ENCODE measurements around the gene TSPAN5. TPM values are rescaled to one million over a fixed set of nuclear protein-coding genes. Genes with fewer than 3 reads are reported as not detected.

TSPAN5 gene
- polyA plus RNA-seq, 1 of the 3 experiments (the other 2 are of a cell fraction) = 38.6 TPM

DNA sequence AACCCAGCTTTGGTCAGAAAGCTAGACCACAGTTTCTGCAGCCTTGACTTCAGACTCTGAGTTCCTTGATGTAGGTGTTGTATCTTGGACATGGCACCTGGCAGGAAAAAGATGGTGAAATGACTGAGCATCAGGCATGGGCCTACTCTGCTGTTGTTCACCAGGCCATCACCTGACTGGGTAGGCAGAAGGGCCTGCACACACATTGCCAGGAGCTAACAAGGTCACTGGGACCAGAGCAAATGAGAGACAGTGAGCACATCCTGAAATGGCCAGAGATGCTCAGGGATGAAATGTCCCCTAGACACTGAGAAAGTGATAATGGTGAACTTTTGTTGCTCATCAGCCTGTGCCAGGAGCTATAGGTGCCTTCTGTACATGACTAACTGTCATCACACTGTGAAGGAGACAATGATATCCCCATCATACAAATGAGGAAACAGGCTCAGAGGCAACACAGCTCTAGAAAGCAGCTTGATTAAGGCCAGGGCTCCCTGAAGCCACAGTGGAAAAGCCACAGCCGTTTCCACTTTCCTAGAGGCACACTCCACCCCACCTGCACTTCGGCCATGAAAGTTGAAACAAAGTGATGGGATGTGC is 128.3 kb downstream of the TSPAN5 start (continued):
- TF ChIP-seq, protein P1, sequence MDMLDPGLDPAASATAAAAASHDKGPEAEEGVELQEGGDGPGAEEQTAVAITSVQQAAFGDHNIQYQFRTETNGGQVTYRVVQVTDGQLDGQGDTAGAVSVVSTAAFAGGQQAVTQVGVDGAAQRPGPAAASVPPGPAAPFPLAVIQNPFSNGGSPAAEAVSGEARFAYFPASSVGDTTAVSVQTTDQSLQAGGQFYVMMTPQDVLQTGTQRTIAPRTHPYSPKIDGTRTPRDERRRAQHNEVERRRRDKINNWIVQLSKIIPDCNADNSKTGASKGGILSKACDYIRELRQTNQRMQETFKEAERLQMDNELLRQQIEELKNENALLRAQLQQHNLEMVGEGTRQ (IDR thresholded peaks at IDR 0.05; ENCODE audit: borderline replicate concordance, low read depth, low read length) = no peak

DNA sequence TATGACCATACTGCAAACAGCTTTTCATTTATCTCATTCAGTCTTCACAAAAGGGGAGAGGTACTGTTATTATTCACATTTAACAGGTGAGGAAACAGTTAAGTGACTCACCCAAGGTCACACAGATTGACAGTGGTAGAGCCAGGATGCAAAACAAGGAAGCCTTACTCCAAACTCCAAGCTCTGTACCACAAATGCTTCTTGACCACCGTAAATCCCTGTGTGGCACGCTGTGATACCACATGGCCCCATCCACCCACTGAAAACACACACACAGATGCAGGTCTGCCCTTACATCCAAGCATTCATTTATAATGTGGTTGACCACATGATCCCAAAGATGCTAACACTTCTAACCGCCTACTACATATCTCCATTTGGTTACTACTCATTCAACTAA is 129.5 kb downstream of the TSPAN5 start:
- no peak overlapping the region for H2AFZ ChIP-seq (ENCODE audit: low read depth)
- no peak overlapping the region for H3K9ac ChIP-seq
- no peaks in the 10 kb centered on the region for H3K36me3 ChIP-seq (replicated peaks in 1 of 2; ENCODE audit: control insufficient read depth in 1 of 2, insufficient read depth in 2 of 2, low read length in 1 of 2)
- H3K27me3 ChIP-seq (ENCODE audit: insufficient read depth) = no peaks in the 10 kb centered on the region
- H3K4me1 ChIP-seq (ENCODE audit: control insufficient read depth in 1 of 2, insufficient read depth in 2 of 2, low read depth in 1 of 2, low read length in 1 of 2) = peaks cover 8 to 20% of the 10 kb centered on the region in 2 experiments
- 100% methylated on average over 3 of the region's 3 CpGs for WGBS (ENCODE audit: low lambda C conversion rate)
- H3K9me3 ChIP-seq = no peaks in the 10 kb centered on the region
- H3F3A ChIP-seq (replicated peaks; ENCODE audit: insufficient read depth) = peaks cover 14% of the 10 kb centered on the region
- no peaks in the 10 kb centered on the region for H3K9me2 ChIP-seq
- CTCF ChIA-PET = interaction anchor here (0.6 to 3.3 kb wide), 3 partner anchors 10 to 400 kb away, joined by 4 to 13 read pairs (median 4); partner anchors contain the start of gene EIF4E
- H4K20me1 ChIP-seq (ENCODE audit: insufficient read depth) = no peaks in the 10 kb centered on the region
- POLR2A ChIA-PET = no interaction called here
- H3K4me3 ChIP-seq (ENCODE audit: low read depth in 2 of 2, low read length in 1 of 2) = no peak overlapping the region
- H3K27ac ChIP-seq (ENCODE audit: low read depth in 2 of 2, low read length in 1 of 2) = no peak overlapping the region
- H3K4me2 ChIP-seq = no peak overlapping the region
- no peak for DNase-seq
- H3K79me2 ChIP-seq (ENCODE audit: insufficient read depth) = peaks cover 88% of the 10 kb centered on the region
- TF ChIP-seq TAF1 (IDR thresholded peaks at IDR 0.05; ENCODE audit: borderline replicate concordance, low read depth, low read length) (no peak), JUND (IDR thresholded peaks at IDR 0.05) (no peak), NRF1 (IDR thresholded peaks at IDR 0.05; ENCODE audit: low read depth, low read length) (no peak), TEAD4 (IDR thresholded peaks at IDR 0.05; ENCODE audit: borderline replicate concordance, insufficient read depth) (no peak), TCF12 (IDR thresholded peaks at IDR 0.05) (no peak), SMC3 (IDR thresholded peaks at IDR 0.05; ENCODE audit: low read depth, low read length) (no peak), CHD2 (IDR thresholded peaks at IDR 0.05; ENCODE audit: low read length, partially characterized antibody) (no peak), RCOR1 (IDR thresholded peaks at IDR 0.05; ENCODE audit: low read length) (no peak), RAD21 (IDR thresholded peaks at IDR 0.05; ENCODE audit: low read length) (no peak), EZH2phosphoT487 (IDR thresholded peaks at IDR 0.05; ENCODE audit: borderline replicate concordance, low read depth) (no peak), ELF1 (IDR thresholded peaks at IDR 0.05) (no peak)
- TF ChIP-seq, protein P2, sequence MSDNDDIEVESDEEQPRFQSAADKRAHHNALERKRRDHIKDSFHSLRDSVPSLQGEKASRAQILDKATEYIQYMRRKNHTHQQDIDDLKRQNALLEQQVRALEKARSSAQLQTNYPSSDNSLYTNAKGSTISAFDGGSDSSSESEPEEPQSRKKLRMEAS (IDR thresholded peaks at IDR 0.05; ENCODE audit: low read depth) = no peak
- TF ChIP-seq, protein P3, sequence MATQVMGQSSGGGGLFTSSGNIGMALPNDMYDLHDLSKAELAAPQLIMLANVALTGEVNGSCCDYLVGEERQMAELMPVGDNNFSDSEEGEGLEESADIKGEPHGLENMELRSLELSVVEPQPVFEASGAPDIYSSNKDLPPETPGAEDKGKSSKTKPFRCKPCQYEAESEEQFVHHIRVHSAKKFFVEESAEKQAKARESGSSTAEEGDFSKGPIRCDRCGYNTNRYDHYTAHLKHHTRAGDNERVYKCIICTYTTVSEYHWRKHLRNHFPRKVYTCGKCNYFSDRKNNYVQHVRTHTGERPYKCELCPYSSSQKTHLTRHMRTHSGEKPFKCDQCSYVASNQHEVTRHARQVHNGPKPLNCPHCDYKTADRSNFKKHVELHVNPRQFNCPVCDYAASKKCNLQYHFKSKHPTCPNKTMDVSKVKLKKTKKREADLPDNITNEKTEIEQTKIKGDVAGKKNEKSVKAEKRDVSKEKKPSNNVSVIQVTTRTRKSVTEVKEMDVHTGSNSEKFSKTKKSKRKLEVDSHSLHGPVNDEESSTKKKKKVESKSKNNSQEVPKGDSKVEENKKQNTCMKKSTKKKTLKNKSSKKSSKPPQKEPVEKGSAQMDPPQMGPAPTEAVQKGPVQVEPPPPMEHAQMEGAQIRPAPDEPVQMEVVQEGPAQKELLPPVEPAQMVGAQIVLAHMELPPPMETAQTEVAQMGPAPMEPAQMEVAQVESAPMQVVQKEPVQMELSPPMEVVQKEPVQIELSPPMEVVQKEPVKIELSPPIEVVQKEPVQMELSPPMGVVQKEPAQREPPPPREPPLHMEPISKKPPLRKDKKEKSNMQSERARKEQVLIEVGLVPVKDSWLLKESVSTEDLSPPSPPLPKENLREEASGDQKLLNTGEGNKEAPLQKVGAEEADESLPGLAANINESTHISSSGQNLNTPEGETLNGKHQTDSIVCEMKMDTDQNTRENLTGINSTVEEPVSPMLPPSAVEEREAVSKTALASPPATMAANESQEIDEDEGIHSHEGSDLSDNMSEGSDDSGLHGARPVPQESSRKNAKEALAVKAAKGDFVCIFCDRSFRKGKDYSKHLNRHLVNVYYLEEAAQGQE (IDR thresholded peaks at IDR 0.05; ENCODE audit: low read depth, low read length) = no peak
- TF ChIP-seq, protein P4, sequence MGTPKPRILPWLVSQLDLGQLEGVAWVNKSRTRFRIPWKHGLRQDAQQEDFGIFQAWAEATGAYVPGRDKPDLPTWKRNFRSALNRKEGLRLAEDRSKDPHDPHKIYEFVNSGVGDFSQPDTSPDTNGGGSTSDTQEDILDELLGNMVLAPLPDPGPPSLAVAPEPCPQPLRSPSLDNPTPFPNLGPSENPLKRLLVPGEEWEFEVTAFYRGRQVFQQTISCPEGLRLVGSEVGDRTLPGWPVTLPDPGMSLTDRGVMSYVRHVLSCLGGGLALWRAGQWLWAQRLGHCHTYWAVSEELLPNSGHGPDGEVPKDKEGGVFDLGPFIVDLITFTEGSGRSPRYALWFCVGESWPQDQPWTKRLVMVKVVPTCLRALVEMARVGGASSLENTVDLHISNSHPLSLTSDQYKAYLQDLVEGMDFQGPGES (IDR thresholded peaks at IDR 0.05; ENCODE audit: low read depth, low read length) = no peak

All from SK-N-SH (cell line).